HepG2 (cell line): Measurements from ENCODE around the gene GLTPD2. TPM values are rescaled to one million over a fixed set of nuclear protein-coding genes. Genes with fewer than 3 reads are reported as not detected.
A peak's percentile ranks its signal among the peaks of the same experiment; 100 is the strongest.

Source experiments
- FOXM1 ChIP-seq: sonication (generic); formaldehyde crosslinking; IDR thresholded peaks from 2 replicates; pipeline ENCODE4 v1.5.0; 2020; ENCODE audit warnings: missing genetic modification reagents
- FOXO1 ChIP-seq: sonication (generic); formaldehyde crosslinking; IDR thresholded peaks from 2 replicates; pipeline ENCODE4 v1.4.0; 2020; ENCODE audit warnings: missing genetic modification reagents
- HOXA5 ChIP-seq: sonication (generic); formaldehyde crosslinking; IDR thresholded peaks from 2 replicates; pipeline ENCODE4 v1.4.0; 2020; ENCODE audit warnings: missing genetic modification reagents
- NFATC3 ChIP-seq: sonication (generic); formaldehyde crosslinking; IDR thresholded peaks from 2 replicates; pipeline ENCODE4 v1.5.1; 2020; ENCODE audit warnings: mild to moderate bottlenecking, missing genetic modification reagents
- NFE2L2 ChIP-seq: fragments of 150-350 bp; IDR thresholded peaks from 2 replicates; pipeline ENCODE4 v1.6.1; 2014; ENCODE audit warnings: low read length
- PHF20 ChIP-seq: sonication (generic); formaldehyde crosslinking; IDR thresholded peaks from 2 replicates; pipeline ENCODE4 v1.5.0; 2020; ENCODE audit warnings: mild to moderate bottlenecking, missing genetic modification reagents
- SMC3 ChIP-seq: IDR thresholded peaks from 2 replicates; pipeline ENCODE4 v1.6.1; 2011; ENCODE audit warnings: low read length, improper control_type of control experiment
- SNAI1 ChIP-seq: sonication (generic); formaldehyde crosslinking; IDR thresholded peaks from 2 replicates; pipeline ENCODE4 v1.5.0; 2020; ENCODE audit warnings: mild to moderate bottlenecking, missing genetic modification reagents, borderline replicate concordance
- TAF15 ChIP-seq: fragments of 200-400 bp; formaldehyde crosslinking; IDR thresholded peaks from one replicate; pipeline ENCODE4 v1.6.1; 2018; ENCODE audit warnings: mild to moderate bottlenecking, low read depth, low read length; ENCODE audit not compliant: poor library complexity, severe bottlenecking
- ZBTB20 ChIP-seq: sonication (generic); formaldehyde crosslinking; IDR thresholded peaks from 2 replicates; pipeline ENCODE4 v1.8.1; 2023; ENCODE audit warnings: missing genetic modification reagents, low read depth, mild to moderate bottlenecking, borderline replicate concordance
- ZNF10 ChIP-seq: sonication (generic); formaldehyde crosslinking; IDR thresholded peaks from 2 replicates; pipeline ENCODE4 v1.4.0; 2020; ENCODE audit warnings: mild to moderate bottlenecking, low read depth, missing genetic modification reagents, borderline replicate concordance
- ZNF441 ChIP-seq: sonication (generic); formaldehyde crosslinking; IDR thresholded peaks from 2 replicates; pipeline ENCODE4 v1.7.0; 2021; ENCODE audit warnings: missing genetic modification reagents, borderline replicate concordance
- ZNF460 ChIP-seq: sonication (generic); formaldehyde crosslinking; IDR thresholded peaks from 2 replicates; pipeline ENCODE4 v1.5.1; 2020; ENCODE audit warnings: missing genetic modification reagents, mild to moderate bottlenecking, borderline replicate concordance
- ZNF567 ChIP-seq: sonication (generic); formaldehyde crosslinking; IDR thresholded peaks from 2 replicates; pipeline ENCODE4 v1.8.1; 2023; ENCODE audit warnings: mild to moderate bottlenecking, missing genetic modification reagents, borderline replicate concordance
- ZNF792 ChIP-seq: IDR thresholded peaks from 2 replicates; pipeline ENCODE4 v1.6.1; 2016
- ZNF816 ChIP-seq: sonication (generic); formaldehyde crosslinking; IDR thresholded peaks from 2 replicates; pipeline ENCODE4 v1.8.0; 2022; ENCODE audit warnings: missing genetic modification reagents, mild to moderate bottlenecking, borderline replicate concordance
- ZNF878 ChIP-seq: sonication (generic); formaldehyde crosslinking; IDR thresholded peaks from 2 replicates; pipeline ENCODE4 v1.8.1; 2023; ENCODE audit warnings: mild to moderate bottlenecking, missing genetic modification reagents, moderate library complexity
- ZNF879 ChIP-seq: sonication (generic); formaldehyde crosslinking; IDR thresholded peaks from 2 replicates; pipeline ENCODE4 v1.8.1; 2023; ENCODE audit warnings: missing genetic modification reagents
- polyA plus RNA-seq, 8 experiments: library from polyadenylated mRNA; depleted of rRNA in 3 of 8; stranded (reverse) in 7 of 8; unstranded in 1 of 8; fragments of >200 nt; fragmentation: Illumina TruSeq in 4 of 8; extraction: Trizol in 4 of 8; gene quantifications; 2 replicates each; pipeline versions ENCODE4 v1.2.1 to v1.2.3, GENCODE V29; 2011 to 2016; ENCODE audit warnings: low read depth in 4 of 8, missing spikeins in 1 of 8, mixed read lengths in 1 of 8; ENCODE audit not compliant: insufficient read depth in 1 of 8
- total RNA-seq, 5 experiments: library from RNA; depleted of rRNA; stranded (reverse); fragments of >200 nt; fragmentation: Illumina TruSeq; extraction: Trizol; gene quantifications; 2 replicates each; pipeline ENCODE4 v1.2.3, GENCODE V29; 2016; ENCODE audit warnings: low read depth in 1 of 5
- TF ChIP-seq, protein P1 (sequence below): sonication (generic); formaldehyde crosslinking; IDR thresholded peaks from 2 replicates; pipeline ENCODE4 v1.5.1; 2020; ENCODE audit warnings: mild to moderate bottlenecking, missing genetic modification reagents, borderline replicate concordance
- TF ChIP-seq, protein P2 (sequence below): sonication (generic); formaldehyde crosslinking; IDR thresholded peaks from 2 replicates; pipeline ENCODE4 v1.4.0; 2020; ENCODE audit warnings: missing genetic modification reagents
- TF ChIP-seq, protein P3 (sequence below): sonication (generic); formaldehyde crosslinking; IDR thresholded peaks from 2 replicates; pipeline ENCODE4 v1.4.0; 2020; ENCODE audit warnings: missing genetic modification reagents
- TF ChIP-seq, protein P4 (sequence below): sonication (generic); formaldehyde crosslinking; conservative IDR thresholded peaks from 2 replicates; pipeline ENCODE4 v1.8.1; 2023; ENCODE audit warnings: missing genetic modification reagents
- TF ChIP-seq, protein P5 (sequence below): sonication (generic); formaldehyde crosslinking; IDR thresholded peaks from 2 replicates; pipeline ENCODE4 v1.4.0; 2020; ENCODE audit warnings: missing genetic modification reagents

The GLTPD2 gene
- total and polyA plus RNA-seq, 2 of the 13 experiments (the other 11 are each of a cell fraction or from before 2014, with no cell fraction given), result 7.5 to 12.9 TPM

DNA sequence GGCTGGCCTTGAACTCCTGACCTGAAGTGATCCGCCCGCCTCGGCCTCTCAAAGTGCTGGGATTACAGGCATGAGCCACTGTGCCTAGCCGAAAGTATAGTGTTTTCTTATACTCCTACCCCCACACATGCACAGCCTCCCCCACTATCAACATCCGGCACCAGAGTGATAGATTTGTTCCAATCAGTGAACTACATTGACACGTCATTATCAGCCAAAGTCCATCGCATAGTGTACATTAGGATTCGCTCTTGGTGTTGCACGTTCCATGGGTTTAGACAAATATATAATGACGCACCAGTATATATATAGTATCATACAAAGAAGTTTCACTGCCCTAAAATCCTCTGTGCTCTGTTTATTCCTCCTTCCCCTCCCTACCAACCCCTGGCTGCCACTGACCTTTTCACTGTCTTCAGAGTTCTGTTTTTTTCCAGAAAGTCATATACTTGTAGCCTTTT lies 29.0 kb upstream of the GLTPD2 start (continued):
- TF ChIP-seq, protein P1, sequence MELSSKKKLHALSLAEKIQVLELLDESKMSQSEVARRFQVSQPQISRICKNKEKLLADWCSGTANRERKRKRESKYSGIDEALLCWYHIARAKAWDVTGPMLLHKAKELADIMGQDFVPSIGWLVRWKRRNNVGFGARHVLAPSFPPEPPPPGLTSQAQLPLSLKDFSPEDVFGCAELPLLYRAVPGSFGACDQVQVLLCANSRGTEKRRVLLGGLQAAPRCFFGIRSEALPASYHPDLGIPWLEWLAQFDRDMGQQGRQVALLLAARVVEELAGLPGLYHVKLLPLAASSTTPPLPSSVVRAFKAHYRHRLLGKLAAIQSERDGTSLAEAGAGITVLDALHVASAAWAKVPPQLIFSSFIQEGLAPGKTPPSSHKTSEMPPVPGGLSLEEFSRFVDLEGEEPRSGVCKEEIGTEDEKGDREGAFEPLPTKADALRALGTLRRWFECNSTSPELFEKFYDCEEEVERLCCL (CRISPR knock-in tag), result no peak
- TF ChIP-seq ZNF816 (CRISPR knock-in tag), result no peak; the same call in 1 of the 2 replicates
- no peak for TF ChIP-seq ZNF441 (CRISPR knock-in tag)
- TF ChIP-seq, protein P2, sequence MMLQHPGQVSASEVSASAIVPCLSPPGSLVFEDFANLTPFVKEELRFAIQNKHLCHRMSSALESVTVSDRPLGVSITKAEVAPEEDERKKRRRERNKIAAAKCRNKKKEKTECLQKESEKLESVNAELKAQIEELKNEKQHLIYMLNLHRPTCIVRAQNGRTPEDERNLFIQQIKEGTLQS (CRISPR knock-in tag), result peak; percentile 80
- TF ChIP-seq NFE2L2, result no peak
- no peak; the same call in none of the 2 replicates for TF ChIP-seq ZNF460 (CRISPR knock-in tag)
- TF ChIP-seq, protein P3, sequence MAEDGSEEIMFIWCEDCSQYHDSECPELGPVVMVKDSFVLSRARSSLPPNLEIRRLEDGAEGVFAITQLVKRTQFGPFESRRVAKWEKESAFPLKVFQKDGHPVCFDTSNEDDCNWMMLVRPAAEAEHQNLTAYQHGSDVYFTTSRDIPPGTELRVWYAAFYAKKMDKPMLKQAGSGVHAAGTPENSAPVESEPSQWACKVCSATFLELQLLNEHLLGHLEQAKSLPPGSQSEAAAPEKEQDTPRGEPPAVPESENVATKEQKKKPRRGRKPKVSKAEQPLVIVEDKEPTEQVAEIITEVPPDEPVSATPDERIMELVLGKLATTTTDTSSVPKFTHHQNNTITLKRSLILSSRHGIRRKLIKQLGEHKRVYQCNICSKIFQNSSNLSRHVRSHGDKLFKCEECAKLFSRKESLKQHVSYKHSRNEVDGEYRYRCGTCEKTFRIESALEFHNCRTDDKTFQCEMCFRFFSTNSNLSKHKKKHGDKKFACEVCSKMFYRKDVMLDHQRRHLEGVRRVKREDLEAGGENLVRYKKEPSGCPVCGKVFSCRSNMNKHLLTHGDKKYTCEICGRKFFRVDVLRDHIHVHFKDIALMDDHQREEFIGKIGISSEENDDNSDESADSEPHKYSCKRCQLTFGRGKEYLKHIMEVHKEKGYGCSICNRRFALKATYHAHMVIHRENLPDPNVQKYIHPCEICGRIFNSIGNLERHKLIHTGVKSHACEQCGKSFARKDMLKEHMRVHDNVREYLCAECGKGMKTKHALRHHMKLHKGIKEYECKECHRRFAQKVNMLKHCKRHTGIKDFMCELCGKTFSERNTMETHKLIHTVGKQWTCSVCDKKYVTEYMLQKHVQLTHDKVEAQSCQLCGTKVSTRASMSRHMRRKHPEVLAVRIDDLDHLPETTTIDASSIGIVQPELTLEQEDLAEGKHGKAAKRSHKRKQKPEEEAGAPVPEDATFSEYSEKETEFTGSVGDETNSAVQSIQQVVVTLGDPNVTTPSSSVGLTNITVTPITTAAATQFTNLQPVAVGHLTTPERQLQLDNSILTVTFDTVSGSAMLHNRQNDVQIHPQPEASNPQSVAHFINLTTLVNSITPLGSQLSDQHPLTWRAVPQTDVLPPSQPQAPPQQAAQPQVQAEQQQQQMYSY, result no peak
- TF ChIP-seq ZBTB20 (CRISPR knock-in tag), result peak; percentile 100
- TF ChIP-seq ZNF10, result no peak
- TF ChIP-seq TAF15, result no peak
- peak; percentile 90 for TF ChIP-seq FOXO1
- TF ChIP-seq ZNF878 (CRISPR knock-in tag), result peak; percentile 32; the same call in 1 of the 2 replicates
- no peak for TF ChIP-seq PHF20
- TF ChIP-seq ZNF879 (CRISPR knock-in tag), result no peak
- TF ChIP-seq HOXA5 (CRISPR knock-in tag), result peak; percentile 80; the same call in 1 of the 2 replicates
- TF ChIP-seq NFATC3 (CRISPR knock-in tag), result no peak
- no peak for TF ChIP-seq ZNF567 (CRISPR knock-in tag)
- no peak for TF ChIP-seq SNAI1 (CRISPR knock-in tag)
- no peak; the same call in 1 of the 2 replicates for TF ChIP-seq SMC3
- TF ChIP-seq, protein P4, sequence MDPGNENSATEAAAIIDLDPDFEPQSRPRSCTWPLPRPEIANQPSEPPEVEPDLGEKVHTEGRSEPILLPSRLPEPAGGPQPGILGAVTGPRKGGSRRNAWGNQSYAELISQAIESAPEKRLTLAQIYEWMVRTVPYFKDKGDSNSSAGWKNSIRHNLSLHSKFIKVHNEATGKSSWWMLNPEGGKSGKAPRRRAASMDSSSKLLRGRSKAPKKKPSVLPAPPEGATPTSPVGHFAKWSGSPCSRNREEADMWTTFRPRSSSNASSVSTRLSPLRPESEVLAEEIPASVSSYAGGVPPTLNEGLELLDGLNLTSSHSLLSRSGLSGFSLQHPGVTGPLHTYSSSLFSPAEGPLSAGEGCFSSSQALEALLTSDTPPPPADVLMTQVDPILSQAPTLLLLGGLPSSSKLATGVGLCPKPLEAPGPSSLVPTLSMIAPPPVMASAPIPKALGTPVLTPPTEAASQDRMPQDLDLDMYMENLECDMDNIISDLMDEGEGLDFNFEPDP, result no peak
- TF ChIP-seq, protein P5, sequence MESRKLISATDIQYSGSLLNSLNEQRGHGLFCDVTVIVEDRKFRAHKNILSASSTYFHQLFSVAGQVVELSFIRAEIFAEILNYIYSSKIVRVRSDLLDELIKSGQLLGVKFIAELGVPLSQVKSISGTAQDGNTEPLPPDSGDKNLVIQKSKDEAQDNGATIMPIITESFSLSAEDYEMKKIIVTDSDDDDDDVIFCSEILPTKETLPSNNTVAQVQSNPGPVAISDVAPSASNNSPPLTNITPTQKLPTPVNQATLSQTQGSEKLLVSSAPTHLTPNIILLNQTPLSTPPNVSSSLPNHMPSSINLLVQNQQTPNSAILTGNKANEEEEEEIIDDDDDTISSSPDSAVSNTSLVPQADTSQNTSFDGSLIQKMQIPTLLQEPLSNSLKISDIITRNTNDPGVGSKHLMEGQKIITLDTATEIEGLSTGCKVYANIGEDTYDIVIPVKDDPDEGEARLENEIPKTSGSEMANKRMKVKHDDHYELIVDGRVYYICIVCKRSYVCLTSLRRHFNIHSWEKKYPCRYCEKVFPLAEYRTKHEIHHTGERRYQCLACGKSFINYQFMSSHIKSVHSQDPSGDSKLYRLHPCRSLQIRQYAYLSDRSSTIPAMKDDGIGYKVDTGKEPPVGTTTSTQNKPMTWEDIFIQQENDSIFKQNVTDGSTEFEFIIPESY (CRISPR knock-in tag), result peak; percentile 12; the same call in 1 of the 2 replicates
- peak; percentile 63; the same call in 1 of the 2 replicates for TF ChIP-seq ZNF792 (CRISPR knock-in tag)
- no peak for TF ChIP-seq FOXM1
